ENCODE results near the gene LRRC46. TPM values are rescaled to one million over a fixed set of nuclear protein-coding genes. Genes with fewer than 3 reads are reported as not detected.

LRRC46 gene
- total RNA-seq, 1 donor from 2014 or later = not detected

- DNase-seq (ENCODE audit: low spot score) = peak; percentile 88
Observed at GRCh38 chr17:47808830-47809480, 22.5 kb upstream of the LRRC46 start.

DNA sequence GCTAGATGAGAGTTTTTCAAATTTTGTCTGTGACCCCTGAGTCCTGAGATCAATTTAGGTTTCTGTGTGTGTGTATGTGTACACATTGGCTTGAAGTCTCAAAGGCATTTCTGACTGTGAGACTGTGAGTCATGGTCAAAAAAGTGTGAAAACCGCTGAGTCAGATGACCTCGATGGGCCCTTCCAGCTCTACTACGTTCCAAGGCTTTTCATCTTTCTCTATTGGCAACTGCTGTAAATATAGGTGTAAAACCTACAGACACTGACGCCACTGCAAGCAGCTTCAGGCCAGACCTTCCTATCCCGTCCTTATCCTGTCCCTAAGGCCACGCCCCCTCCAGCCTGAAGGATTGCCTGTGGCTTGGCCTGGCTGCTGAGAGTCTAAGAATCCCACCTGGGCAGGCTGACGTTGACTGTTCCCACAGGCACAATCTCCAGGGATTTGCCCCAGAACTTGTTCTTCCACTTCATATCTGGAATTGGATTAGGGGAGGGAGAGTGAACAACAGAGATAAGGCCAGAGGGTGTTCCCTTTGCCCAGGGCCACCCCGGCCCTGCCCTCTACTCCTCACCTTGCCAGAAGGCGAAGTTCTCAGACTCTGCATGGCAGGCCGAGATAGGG is 21.2 kb upstream of the LRRC46 start:
- DNase-seq (ENCODE audit: low spot score) = peak; percentile 90

- peak; percentile 81 for DNase-seq (ENCODE audit: low spot score)
Observed at GRCh38 chr17:47810901-47811635, 20.4 kb upstream of the LRRC46 start.

DNA sequence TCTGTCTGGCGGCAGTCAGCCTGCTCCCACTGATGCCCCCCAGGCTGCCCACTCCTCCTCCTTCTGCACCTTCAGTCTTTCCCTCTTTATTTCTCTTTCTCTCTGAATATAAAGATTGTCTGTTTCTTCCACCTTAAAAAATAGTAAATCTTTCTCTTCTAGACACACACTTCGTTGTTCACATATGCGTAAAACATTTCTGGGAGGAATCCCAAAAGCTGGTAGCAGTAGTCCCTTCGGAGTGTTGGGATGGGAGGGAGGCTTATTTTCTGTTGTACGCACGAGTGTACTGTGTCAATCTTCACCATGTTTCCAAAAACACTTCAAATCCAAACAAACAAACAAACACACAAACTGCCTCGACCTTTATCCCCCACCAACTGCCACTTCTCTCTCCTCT is 19.8 kb upstream of the LRRC46 start:
- no peak for DNase-seq (ENCODE audit: low spot score)

GRCh38 chr17:47812146-47812920 is 19.1 kb upstream of the LRRC46 start:
- DNase-seq (ENCODE audit: low spot score) = peak; percentile 65

DNA sequence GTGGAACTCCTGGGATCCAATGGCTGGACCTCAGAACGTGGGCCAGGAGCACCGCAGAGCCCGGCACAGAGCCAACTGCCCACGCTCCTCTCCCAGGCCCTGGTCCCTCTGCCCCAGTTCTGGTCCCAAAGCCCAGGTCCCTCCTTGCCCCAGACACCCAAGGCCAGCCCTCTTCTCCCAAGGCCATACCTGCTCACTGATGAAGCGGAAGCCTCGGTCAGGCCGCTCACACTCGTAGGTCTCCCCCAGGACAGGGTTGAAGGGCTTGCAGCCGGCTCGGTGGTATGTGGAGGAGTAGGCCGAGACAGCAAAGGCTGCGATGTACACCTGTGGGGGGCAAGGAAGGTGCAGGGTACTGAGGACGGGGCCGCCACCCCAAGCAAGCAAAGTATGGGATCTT is 18.4 kb upstream of the LRRC46 start:
- peak; percentile 87 for DNase-seq (ENCODE audit: low spot score)

DNA sequence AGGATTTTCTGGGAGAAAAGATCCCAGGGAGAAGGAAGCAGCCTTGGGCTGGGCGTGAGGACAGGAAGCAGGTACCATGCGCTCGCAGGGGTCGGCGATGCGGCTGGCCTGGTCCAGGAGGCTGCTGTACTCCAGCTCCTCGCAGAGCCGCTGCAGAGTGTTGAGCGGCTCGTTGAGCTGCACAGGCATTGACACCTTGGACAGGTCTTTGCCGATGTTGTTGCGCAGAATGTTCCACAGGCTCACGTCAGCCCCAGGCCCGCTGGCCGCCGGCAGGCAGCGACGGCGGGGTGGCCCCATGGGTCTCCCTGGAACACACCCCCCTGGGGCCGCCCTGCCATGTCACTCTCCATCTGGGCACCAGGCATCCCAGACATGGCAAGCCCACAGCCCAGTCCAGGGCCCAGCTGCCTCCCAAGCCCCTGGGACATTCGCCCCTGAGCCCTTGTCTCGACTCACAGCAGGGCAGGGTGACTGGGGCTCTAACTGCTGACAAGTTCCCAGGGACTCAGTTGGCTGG is 17.9 kb upstream of the LRRC46 start:
- DNase-seq (ENCODE audit: low spot score) = no peak

- DNase-seq (ENCODE audit: low spot score) = no peak
Observed at GRCh38 chr17:47815106-47815918, 16.2 kb upstream of the LRRC46 start.

- DNase-seq (ENCODE audit: low spot score) = no peak
Observed at GRCh38 chr17:47816111-47816735, 15.2 kb upstream of the LRRC46 start.

DNA sequence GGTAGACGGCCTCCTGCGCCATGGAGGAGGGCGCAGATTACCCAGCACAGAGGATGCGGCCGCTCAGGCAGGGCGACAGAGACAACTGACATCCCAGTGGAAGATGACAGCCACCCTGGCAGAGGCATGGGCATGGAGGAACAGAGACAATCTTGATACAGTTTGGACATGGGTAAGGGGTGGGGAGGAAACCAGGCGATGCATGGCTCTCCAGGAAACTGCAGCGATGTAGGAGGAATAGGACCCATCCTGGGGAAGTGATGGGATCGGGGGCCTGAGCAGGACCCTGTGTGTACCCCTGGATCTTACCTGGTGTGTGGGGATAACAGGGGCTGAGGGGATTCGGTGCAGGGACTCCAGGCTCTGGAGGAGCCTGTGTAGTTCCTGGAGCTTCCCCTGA is 14.5 kb upstream of the LRRC46 start:
- no peak for DNase-seq (ENCODE audit: low spot score)

GRCh38 chr17:47818002-47818695 is 13.3 kb upstream of the LRRC46 start:
- DNase-seq (ENCODE audit: low spot score) = no peak

GRCh38 chr17:47819475-47819874 is 12.0 kb upstream of the LRRC46 start:
- DNase-seq (ENCODE audit: low spot score) = no peak

DNA sequence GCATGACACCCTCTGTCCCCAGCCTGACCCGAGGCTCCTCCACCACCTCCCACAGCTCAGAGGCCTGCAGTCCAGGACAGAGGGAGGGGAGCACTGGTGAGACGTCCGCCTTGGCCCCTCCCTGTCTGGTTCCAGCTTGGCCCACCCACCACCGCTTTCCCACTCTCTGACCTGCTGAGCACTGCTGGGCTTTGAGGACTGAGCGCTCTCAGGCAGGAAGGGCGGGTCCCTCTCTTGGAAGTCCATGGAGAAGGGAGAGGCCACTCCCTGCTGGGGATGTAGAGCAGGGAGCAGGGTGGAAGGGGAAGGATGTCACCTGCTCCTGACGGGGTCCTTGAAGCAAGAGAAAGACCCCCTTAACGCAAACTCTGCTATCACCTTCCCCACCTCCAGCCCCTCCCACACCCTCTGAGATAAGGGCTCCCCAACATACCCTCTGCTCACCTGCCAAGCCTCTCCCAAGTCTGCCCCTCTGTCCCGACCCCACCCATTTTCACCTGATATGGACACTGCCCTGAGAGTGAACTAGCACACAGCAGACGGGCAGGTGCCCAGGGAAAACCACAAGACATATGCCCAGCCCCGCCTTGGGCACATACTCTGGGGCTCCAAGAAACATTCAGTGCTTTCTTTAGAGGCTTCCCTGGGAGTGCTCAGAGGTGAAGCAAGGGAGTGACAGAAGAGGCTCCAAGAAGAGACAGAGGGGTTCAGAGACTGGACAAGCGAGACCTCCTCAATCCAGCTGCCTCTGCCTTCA is 11.3 kb upstream of the LRRC46 start:
- no peak for DNase-seq (ENCODE audit: low spot score)

DNA sequence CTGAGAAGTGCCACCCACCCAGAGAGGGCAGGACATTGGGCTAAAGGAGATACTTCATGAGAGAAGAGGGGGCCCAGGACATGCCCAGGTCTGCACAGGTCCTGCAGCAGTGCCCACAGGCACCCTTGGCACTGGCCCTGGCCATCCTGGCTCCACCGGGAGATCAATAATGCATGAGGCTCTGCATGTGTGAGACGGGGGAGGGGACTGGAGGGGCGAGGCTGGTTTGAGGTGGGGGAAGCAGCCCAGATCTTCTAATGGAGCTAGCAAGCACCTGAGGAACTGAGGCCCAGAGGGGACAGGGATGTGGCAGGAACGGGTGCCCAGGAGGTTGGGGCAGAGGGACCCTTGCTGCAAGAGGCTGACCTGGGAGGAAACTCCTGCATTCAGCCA is 10.4 kb upstream of the LRRC46 start:
- no peak for DNase-seq (ENCODE audit: low spot score)

- peak; percentile 94 for DNase-seq (ENCODE audit: low spot score)
Observed at GRCh38 chr17:47821424-47822391, 9.8 kb upstream of the LRRC46 start, which contains the start of gene OSBPL7. TSS of gene OSBPL7 (minus strand) at chr17:47821794. CDS start at chr17:47820278, 1,516 bp downstream.

DNA sequence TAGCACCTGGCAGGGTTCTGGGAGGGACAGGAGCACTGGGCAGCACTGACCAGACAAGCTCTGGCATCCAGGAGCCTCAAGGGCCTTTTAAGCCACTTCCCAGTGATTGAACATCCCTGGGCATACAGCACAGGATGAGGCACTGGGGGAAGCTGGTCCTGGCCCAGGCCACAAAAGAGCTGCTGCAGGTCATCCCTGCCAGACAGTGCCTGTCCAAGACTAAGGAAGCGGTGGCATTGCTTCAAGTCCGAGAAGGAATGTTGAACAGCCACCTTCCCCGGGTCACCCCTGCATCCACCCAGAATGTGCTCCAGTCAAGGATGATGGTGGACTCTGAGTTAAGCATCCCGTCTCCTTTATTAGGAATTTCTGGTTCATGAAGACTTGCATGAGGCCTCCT is 8.7 kb upstream of the LRRC46 start:
- DNase-seq (ENCODE audit: low spot score) = no peak

DNA sequence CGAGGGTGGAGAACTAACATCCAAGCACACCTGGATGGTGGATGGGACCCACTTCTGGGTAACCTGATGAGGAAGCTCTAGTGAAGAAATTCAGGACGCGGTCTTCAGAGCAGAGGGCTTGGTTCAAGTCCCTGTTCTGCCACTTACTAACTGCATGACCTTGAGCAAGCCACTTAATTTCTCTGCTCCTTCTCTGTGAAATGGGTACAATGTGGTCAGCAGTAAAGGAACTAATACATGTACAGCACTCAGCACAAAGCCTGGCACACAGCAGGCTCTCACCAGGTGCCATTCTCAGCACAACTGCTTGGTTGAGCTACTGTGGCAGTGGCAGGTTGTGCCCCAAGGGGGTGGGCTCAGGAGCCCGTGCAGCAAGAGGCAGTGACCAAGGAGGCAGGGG is 8.0 kb upstream of the LRRC46 start:
- no peak for DNase-seq (ENCODE audit: low spot score)

Data from mesenteric fat pad (tissue), 1 donor.